SK-N-SH treated with all-trans-retinoic acid at 6 μM for 48 hours (cell line): ENCODE data around the gene E2F6.

Experiments used
- ATAC-seq: fragments of 200-7000 bp; cut with Tn5 transposase; 3 replicates; pipeline ENCODE4 v1.9.1; 2020; ENCODE audit warnings: mild to moderate bottlenecking, moderate library complexity
- ARNTL ChIP-seq: fragments of 450-650 bp; formaldehyde crosslinking; IDR thresholded peaks from 2 replicates; pipeline ENCODE4 v1.5.0; 2020; ENCODE audit warnings: low read depth, mild to moderate bottlenecking, moderate library complexity, borderline replicate concordance
- BACH2 ChIP-seq: fragments of 250-450 bp; sonication (Bioruptor Pico); IDR thresholded peaks from 2 replicates; pipeline ENCODE4 v1.9.0; 2021; ENCODE audit warnings: mild to moderate bottlenecking, borderline replicate concordance
- CSDC2 ChIP-seq: fragments of 250-450 bp; sonication (Bioruptor Pico); IDR thresholded peaks from 2 replicates; pipeline ENCODE4 v1.5.0; 2020; ENCODE audit warnings: mild to moderate bottlenecking, moderate library complexity
- CSRNP3 ChIP-seq: fragments of 250-450 bp; sonication (Bioruptor Pico); IDR thresholded peaks from 2 replicates; pipeline ENCODE4 v1.5.1; 2021; ENCODE audit warnings: mild to moderate bottlenecking, moderate library complexity
- ESRRG ChIP-seq: fragments of 250-450 bp; sonication (Bioruptor Pico); IDR thresholded peaks from 2 replicates; pipeline ENCODE4 v1.6.1; 2021; ENCODE audit warnings: mild to moderate bottlenecking
- GLIS3 ChIP-seq: fragments of 250-450 bp; sonication (Bioruptor Pico); IDR thresholded peaks from 2 replicates; pipeline ENCODE4 v1.5.0; 2020; ENCODE audit warnings: mild to moderate bottlenecking, moderate library complexity
- ISL1 ChIP-seq: fragments of 250-450 bp; sonication (Bioruptor Pico); IDR thresholded peaks from 2 replicates; pipeline ENCODE4 v2.1.2; 2022; ENCODE audit warnings: mild to moderate bottlenecking, moderate library complexity
- OSR1 ChIP-seq: fragments of 250-450 bp; sonication (Bioruptor Pico); IDR thresholded peaks from 2 replicates; pipeline ENCODE4 v1.8.0; 2022; ENCODE audit warnings: moderate library complexity, mild to moderate bottlenecking, inconsistent platforms
- POU6F1 ChIP-seq: fragments of 250-450 bp; sonication (Bioruptor Pico); IDR thresholded peaks from 2 replicates; pipeline ENCODE4 v1.8.0; 2021; ENCODE audit warnings: low read depth, mild to moderate bottlenecking, moderate library complexity, borderline replicate concordance
- PPARA ChIP-seq: fragments of 250-450 bp; sonication (Bioruptor Pico); IDR thresholded peaks from 2 replicates; pipeline ENCODE4 v1.5.0; 2020; ENCODE audit warnings: mild to moderate bottlenecking, borderline replicate concordance
- RARB ChIP-seq: fragments of 250-450 bp; sonication (Bioruptor Pico); IDR thresholded peaks from 2 replicates; pipeline ENCODE4 v1.8.0; 2021; ENCODE audit warnings: mild to moderate bottlenecking, moderate library complexity
- SNAI2 ChIP-seq: fragments of 250-450 bp; sonication (Bioruptor Pico); IDR thresholded peaks from 2 replicates; pipeline ENCODE4 v1.5.0; 2020; ENCODE audit warnings: mild to moderate bottlenecking, moderate library complexity
- TCF4 ChIP-seq: fragments of 250-450 bp; sonication (Bioruptor Pico); IDR thresholded peaks from 2 replicates; pipeline ENCODE4 v1.8.0; 2021; ENCODE audit warnings: mild to moderate bottlenecking, moderate library complexity, borderline replicate concordance
- TOX ChIP-seq: fragments of 250-450 bp; sonication (Bioruptor Pico); IDR thresholded peaks from 2 replicates; pipeline ENCODE4 v1.8.0; 2021; ENCODE audit warnings: mild to moderate bottlenecking, moderate library complexity, borderline replicate concordance
- TSHZ2 ChIP-seq: fragments of 250-450 bp; sonication (Bioruptor Pico); IDR thresholded peaks from 2 replicates; pipeline ENCODE4 v1.5.0; 2020; ENCODE audit warnings: mild to moderate bottlenecking, moderate library complexity
- ZC3H10 ChIP-seq: fragments of 250-450 bp; sonication (Bioruptor Pico); IDR thresholded peaks from 2 replicates; pipeline ENCODE4 v1.5.1; 2021; ENCODE audit warnings: mild to moderate bottlenecking, moderate library complexity
- ZFP3 ChIP-seq: fragments of 250-450 bp; sonication (Bioruptor Pico); IDR thresholded peaks from 2 replicates; pipeline ENCODE4 v1.5.0; 2020; ENCODE audit warnings: mild to moderate bottlenecking, moderate library complexity
- ZFP30 ChIP-seq: fragments of 450-650 bp; formaldehyde crosslinking; IDR thresholded peaks from 2 replicates; pipeline ENCODE4 v1.5.0; 2022; ENCODE audit warnings: mild to moderate bottlenecking, moderate library complexity
- ZNF565 ChIP-seq: fragments of 450-650 bp; formaldehyde crosslinking; conservative IDR thresholded peaks from 2 replicates; pipeline ENCODE4 v1.5.0; 2020; ENCODE audit warnings: low read depth, mild to moderate bottlenecking, moderate library complexity
- ZNF8 ChIP-seq: fragments of 450-650 bp; formaldehyde crosslinking; IDR thresholded peaks from 2 replicates; pipeline ENCODE4 v1.5.0; 2020; ENCODE audit warnings: mild to moderate bottlenecking, moderate library complexity
- TF ChIP-seq, protein P1 (sequence below): fragments of 250-450 bp; sonication (Bioruptor Pico); IDR thresholded peaks from 2 replicates; pipeline ENCODE4 v1.8.0; 2020; ENCODE audit warnings: mild to moderate bottlenecking, moderate library complexity, borderline replicate concordance

Gene E2F6

DNA sequence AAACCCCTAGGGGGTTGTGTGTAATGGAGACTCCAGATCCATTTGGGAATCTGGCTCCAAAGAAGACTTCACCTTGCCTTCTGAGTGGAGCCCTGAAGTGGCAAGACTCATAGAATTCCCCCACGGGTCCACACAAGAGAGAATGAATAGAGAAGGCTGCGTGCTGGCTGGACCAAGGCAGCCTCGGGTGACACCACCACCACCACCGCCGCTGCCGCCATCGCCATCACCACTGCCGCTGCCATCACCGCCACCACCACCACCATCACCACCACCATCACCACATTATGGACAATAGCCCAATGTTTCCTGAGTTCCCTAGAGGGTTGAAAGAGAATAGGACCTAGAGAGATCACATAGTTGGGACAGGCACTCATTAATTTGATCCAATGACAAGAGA, 63.5 kb downstream of the E2F6 start:
- no peak for ATAC-seq
- TF ChIP-seq ZNF565 (CRISPR knock-in tag) (no peak), PPARA (no peak), SNAI2 (CRISPR knock-in tag) (no peak), ZFP3 (CRISPR knock-in tag) (no peak), ESRRG (CRISPR knock-in tag) (no peak)

DNA sequence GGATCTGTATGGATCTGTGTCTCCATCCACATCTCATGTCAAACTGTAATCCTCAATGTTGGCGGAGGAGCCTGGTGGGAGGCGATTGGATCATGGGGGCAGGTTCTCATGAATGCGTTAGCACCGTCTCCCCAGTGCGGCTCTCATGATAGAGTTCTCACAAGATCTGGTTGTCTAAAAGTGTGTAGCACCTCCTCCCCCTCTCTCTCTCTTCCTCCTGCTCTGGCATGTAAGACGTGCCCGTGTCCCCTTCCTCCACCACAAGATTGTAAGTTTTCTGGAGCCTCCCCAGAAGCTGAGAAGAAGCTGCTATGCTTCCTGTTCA, 66.6 kb downstream of the E2F6 start:
- no peak for ATAC-seq
- TF ChIP-seq, protein P1, sequence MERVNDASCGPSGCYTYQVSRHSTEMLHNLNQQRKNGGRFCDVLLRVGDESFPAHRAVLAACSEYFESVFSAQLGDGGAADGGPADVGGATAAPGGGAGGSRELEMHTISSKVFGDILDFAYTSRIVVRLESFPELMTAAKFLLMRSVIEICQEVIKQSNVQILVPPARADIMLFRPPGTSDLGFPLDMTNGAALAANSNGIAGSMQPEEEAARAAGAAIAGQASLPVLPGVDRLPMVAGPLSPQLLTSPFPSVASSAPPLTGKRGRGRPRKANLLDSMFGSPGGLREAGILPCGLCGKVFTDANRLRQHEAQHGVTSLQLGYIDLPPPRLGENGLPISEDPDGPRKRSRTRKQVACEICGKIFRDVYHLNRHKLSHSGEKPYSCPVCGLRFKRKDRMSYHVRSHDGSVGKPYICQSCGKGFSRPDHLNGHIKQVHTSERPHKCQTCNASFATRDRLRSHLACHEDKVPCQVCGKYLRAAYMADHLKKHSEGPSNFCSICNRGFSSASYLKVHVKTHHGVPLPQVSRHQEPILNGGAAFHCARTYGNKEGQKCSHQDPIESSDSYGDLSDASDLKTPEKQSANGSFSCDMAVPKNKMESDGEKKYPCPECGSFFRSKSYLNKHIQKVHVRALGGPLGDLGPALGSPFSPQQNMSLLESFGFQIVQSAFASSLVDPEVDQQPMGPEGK (CRISPR knock-in tag), result no peak
- no peak for TF ChIP-seq GLIS3 (CRISPR knock-in tag)
- TF ChIP-seq RARB (CRISPR knock-in tag), result no peak
- TF ChIP-seq ZNF8, result no peak
- no peak for TF ChIP-seq TSHZ2 (CRISPR knock-in tag)
- TF ChIP-seq PPARA, result no peak
- TF ChIP-seq ESRRG (CRISPR knock-in tag), result no peak
- no peak for TF ChIP-seq CSRNP3
- no peak for TF ChIP-seq TCF4 (CRISPR knock-in tag)
- TF ChIP-seq TOX (CRISPR knock-in tag), result no peak

GRCh38 chr2:11398750-11399437, 67.1 kb downstream of the E2F6 start:
- TF ChIP-seq CSDC2 (CRISPR knock-in tag) (no peak), SNAI2 (CRISPR knock-in tag) (no peak), TCF4 (CRISPR knock-in tag) (no peak), ESRRG (CRISPR knock-in tag) (no peak), ZFP30 (CRISPR knock-in tag) (no peak), POU6F1 (CRISPR knock-in tag) (no peak), BACH2 (CRISPR knock-in tag) (no peak), RARB (CRISPR knock-in tag) (no peak), ZFP3 (CRISPR knock-in tag) (no peak), TSHZ2 (CRISPR knock-in tag) (no peak), ISL1 (CRISPR knock-in tag) (no peak), ARNTL (CRISPR knock-in tag) (no peak), OSR1 (CRISPR knock-in tag) (no peak), ZC3H10 (CRISPR knock-in tag) (no peak)
- TF ChIP-seq, protein P1 (CRISPR knock-in tag), result no peak
- ATAC-seq, result no peak
